Thymus (tissue), 2 donors: ENCODE results near the gene SLC25A43. TPM values are rescaled to one million over a fixed set of nuclear protein-coding genes. Genes with fewer than 3 reads are reported as not detected.

Experiments used
- polyA plus RNA-seq: library from polyadenylated mRNA; stranded (reverse); fragments of 200-250 nt; gene quantifications from one replicate; pipeline ENCODE4 v1.2.3, GENCODE V29; 2013
- total RNA-seq: library from RNA; stranded (reverse); fragments of 120-200 nt; gene quantifications from one replicate; pipeline ENCODE4 v1.2.4, GENCODE V29; 2013
- donor health status: healthy.

SLC25A43 gene
- total and polyA plus RNA-seq, 2 donors, result 3.3 to 8.3 TPM

Other genes starting within 250 kb of the SLC25A43 start
- gene PGRMC1, start 163.1 kb upstream of the SLC25A43 start, total RNA-seq, result 43.1 TPM
- gene PGRMC1, start 163.1 kb upstream of the SLC25A43 start, polyA plus RNA-seq, result 65.4 TPM
- 279 TPM for gene SLC25A5, start 69.1 kb downstream of the SLC25A43 start, total RNA-seq
- gene SLC25A5, start 69.1 kb downstream of the SLC25A43 start, polyA plus RNA-seq, result 237 TPM
- gene STEEP1, start 166.1 kb downstream of the SLC25A43 start, total RNA-seq, result 38.8 TPM
- 20.4 TPM for gene STEEP1, start 166.1 kb downstream of the SLC25A43 start, polyA plus RNA-seq
- 26.7 TPM for gene UBE2A, start 175.2 kb downstream of the SLC25A43 start, total RNA-seq
- gene UBE2A, start 175.2 kb downstream of the SLC25A43 start, polyA plus RNA-seq, result 88.6 TPM
- 5.4 TPM for gene NKRF, start 207.1 kb downstream of the SLC25A43 start, total RNA-seq
- 13.3 TPM for gene NKRF, start 207.1 kb downstream of the SLC25A43 start, polyA plus RNA-seq